ENCODE results near the gene TEX9. TPM values are rescaled to one million over a fixed set of nuclear protein-coding genes. Genes with fewer than 3 reads are reported as not detected.
A peak's percentile ranks its signal among the peaks of the same experiment; 100 is the strongest.

The TEX9 gene
- total RNA-seq, 1 experiment from 2014 or later: 6.6 TPM

GRCh38 chr15:56440214-56440770 is 75.1 kb downstream of the TEX9 start:
- DNase-seq (ENCODE audit: extremely low read depth, low read depth): no peak

DNA sequence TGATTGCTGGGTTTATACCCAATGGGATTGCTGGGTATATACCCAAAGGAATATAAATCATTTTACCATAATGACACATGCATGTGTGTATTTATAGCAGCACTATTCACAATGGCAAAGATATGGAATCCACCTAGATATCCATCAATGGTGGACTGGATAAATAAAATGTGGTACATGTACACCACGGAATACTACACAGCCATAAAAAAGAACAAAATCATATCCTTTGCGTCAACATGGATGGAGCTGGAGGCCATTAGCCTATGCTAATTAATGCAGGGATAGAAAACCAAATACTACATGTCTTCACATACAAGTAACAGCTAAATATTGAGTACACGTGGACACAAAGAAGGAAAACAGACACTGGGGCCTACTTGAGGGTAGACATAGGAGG is 77.1 kb downstream of the TEX9 start:
- no peak for DNase-seq (ENCODE audit: extremely low read depth, low read depth)

DNA sequence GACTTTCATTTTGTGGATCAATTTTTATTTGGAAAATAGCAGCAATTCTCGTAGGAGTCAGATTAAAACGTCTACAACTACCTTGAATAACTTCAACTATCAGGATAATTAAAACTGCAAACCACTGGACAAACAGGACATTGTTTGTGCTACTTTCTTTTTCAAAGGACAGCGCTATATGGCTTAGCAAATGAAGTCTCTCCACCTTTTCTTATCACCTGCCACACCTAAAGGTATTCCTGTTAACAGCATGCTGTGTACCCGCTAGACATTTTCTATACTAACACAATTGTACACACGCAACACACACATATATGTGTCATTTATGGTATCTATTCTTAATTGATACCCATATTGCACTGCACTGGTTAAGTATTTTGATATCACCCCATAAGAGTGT is 80.5 kb downstream of the TEX9 start:
- DNase-seq (ENCODE audit: extremely low read depth, low read depth): no peak

DNA sequence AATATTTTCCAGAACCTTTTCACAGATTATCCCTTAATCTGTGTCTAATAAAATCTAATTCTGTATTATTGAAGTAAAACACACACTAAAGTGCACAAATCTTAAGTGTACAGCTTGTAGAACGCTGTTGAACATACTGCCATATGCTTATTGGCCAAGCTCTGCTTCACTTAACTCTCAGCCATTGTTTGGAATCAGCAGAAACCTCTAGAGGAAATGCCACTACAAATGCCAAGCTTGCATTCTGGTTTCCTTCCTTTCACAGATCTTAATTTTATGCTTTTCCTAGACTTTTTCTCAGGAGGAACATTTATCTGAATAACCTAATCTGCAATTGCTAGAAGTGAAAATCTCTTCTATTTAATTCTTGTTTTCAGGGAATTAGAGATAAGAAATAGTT is 89.6 kb downstream of the TEX9 start:
- no peak for DNase-seq (ENCODE audit: extremely low read depth, low read depth)

GRCh38 chr15:56456229-56456628 is 91.0 kb downstream of the TEX9 start:
- DNase-seq (ENCODE audit: extremely low read depth, low read depth): no peak

DNA sequence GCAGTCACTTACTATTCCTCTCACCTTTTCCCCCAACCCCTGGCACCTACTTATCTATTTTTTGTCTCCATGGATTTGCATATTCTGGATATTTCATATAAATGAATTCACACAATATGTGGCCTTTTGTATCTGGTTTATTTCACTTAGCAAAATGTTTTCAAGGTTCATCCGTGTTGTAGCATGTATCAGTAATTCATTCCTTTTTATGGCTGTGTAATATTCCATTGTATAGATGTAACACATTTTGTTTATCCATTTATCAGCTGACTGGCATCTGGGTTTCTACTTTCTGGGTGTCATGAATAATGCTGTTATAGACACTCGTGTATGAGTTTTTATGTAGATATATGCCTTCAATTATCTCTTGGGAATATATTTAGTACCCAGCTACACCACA is 93.9 kb downstream of the TEX9 start:
- no peak for DNase-seq (ENCODE audit: extremely low read depth, low read depth)

GRCh38 chr15:56460071-56460470 is 94.8 kb downstream of the TEX9 start:
- no peak for DNase-seq (ENCODE audit: extremely low read depth, low read depth)

GRCh38 chr15:56460947-56461346 is 95.7 kb downstream of the TEX9 start:
- no peak for DNase-seq (ENCODE audit: extremely low read depth, low read depth)

DNA sequence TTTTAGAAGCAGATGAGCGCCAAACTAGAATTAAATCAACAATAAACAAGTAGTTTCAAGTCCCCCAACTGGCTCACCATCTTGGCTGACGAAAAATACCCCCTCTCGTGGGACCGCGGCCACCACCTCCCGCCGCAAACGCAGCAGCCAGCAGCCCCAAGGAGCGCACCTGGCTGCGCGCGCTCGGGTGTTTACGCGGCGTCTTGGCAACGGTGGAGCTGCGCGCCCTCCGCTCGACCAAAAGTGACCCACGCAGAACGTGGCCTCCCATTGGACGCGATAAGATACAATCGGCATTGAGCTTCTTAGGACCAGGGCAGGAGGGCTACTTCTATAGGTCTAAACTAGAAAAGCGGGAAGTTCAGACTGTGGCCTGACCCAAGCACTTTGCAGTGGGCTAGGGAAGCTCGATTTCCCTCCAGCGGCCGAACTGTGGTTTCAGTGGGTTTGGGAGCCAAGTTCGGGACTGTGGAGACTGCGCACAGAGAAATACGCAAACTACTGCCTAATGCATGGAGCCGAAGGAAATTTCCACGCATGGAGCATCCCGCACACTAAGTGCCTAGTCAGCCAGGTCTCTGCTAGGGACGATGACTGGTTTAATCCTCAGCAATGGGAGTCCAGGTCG is 99.8 kb downstream of the TEX9 start, which contains the start of gene MNS1:
Gene MNS1 (minus strand): TSS at position 245 of the 628 bp plus-strand sequence. CDS start 165 bp downstream, at position 80.
- peak; percentile 93 for DNase-seq (ENCODE audit: extremely low read depth, low read depth)

DNA sequence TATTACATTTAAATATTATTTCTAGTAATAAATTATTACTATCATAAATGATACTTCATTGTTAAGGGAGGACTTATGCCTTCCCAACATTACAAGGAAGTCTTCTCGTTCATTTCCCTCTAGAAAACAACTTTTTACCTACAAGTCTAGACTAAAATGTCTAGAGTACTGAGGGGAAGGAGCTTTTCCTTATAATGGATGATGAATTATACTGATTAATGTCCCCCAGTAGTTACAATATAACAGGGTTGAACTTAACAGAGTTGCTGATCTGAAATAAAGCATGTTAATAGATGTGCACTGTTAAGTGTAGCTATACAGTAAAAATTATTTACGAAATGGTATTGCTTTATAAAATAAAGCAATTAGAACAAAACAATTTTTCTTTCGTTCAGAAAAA is 102.4 kb downstream of the TEX9 start:
- DNase-seq (ENCODE audit: extremely low read depth, low read depth): no peak

DNA sequence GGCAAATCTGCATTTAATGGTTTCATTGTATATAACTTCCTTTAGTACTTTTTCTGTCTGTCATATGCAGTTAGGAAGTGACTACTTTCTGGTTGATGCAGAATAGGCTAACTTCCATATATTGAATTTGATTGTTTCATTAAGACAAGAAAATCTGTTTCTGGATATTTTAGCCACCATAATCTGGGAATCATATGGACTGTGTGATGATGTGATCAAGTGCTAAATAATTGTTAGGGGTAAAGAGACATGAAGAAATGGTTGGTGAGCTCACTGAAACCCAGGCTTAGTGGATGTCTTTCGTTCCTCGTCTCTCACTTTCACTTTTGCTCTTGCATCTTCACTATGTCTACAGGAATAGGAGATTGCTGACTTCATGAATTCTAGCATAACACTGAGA is 103.2 kb downstream of the TEX9 start:
- DNase-seq (ENCODE audit: extremely low read depth, low read depth): no peak

DNA sequence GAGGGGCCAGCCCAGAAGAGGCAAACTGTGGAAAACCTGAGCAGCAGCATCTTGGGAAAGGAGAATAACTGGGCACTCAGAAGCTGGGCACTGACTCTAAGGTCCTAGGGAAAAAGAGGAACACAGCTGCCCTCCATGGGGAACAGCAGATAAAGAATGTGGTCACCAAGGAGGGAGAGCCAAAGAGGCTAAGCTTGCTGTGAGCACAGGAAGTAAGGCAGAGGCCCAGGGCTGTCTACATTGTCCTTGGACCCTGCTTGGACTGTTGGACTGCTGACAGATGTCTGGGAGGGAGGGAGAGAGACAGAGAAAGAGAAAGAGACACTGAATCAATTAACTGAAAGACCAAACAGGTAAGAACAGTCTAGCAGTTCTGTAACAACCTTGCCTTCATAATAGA is 104.3 kb downstream of the TEX9 start:
- no peak for DNase-seq (ENCODE audit: extremely low read depth, low read depth)

DNA sequence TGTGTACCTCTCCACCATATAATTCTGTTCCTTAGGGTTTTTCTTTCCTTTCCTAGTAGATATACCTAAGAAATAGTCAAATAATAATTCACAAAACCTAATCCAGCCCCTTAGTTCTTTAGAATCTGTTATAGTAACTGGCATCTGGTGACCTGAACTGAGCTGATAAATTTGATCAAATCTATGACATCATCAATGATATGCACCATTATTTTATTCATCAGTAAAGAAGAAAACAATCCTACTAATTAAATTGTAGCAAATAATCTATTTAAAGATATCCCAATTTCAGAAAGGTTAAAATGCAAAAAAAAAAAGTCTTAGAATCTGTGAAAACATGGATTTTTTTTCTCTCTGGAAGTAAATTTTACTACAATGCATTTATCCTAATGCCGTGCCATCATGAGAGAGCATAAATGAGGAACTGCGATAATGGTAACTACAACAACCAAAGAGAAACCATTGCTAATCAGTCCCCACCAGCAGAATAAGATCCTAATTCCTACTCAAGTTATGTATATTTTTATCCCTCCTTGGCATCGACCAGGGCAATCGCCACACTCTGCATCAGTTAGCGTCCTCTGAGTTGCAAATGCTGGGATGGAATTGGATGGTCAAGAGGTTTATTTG is 106.3 kb downstream of the TEX9 start:
- no peak for DNase-seq (ENCODE audit: extremely low read depth, low read depth)

- DNase-seq (ENCODE audit: extremely low read depth, low read depth): no peak
Measured at GRCh38 chr15:56472278-56472677, 107.1 kb downstream of the TEX9 start.

DNA sequence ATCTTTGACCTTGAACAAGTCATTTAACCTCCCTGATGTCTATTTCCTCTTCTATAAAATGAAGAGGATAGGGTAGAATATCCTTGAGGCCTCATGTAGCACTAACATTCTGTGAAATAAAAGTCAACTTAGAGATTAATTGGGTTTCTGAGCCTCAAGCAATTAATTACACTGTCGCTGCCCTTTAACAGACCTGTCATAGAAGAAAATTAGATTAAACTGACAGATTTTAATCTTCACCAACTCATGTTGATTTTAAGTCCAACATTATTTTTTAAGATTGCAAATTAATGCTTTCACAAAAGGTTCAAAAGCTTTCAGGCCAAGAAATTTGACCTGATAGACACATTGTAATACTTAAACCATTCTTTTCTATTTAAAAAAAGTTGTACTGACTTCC is 107.8 kb downstream of the TEX9 start:
- no peak for DNase-seq (ENCODE audit: extremely low read depth, low read depth)

DNA sequence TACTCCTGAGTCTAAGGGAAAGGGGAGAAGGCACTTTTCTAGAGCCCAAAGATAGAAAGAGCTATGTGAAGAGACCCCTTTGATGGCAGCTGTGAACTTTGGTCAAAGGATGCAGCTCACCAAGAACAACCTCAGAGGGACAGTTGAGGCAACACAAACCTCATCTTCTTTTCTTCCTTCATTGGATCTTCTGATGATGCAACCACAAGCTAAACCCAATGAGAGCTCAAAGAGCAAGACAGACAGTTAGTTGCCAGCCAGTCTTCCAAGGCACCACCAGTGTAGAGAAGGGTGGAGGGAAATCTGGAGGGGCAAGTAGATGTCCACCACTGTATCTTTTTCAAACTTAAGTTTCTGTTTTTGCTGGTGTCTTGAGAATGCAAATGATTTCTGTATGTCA is 110.1 kb downstream of the TEX9 start:
- no peak for DNase-seq (ENCODE audit: extremely low read depth, low read depth)

Other genes starting within 250 kb of the TEX9 start
- gene RFX7, start 121.5 kb upstream of the TEX9 start, total RNA-seq (2014; rRNA removed; shearing (Covaris generic)): 5.7 and 6.4 TPM in 2 replicates
- 0.55 and 1.7 TPM in 2 replicates for gene MNS1, start 99.7 kb downstream of the TEX9 start, total RNA-seq (2014; rRNA removed; shearing (Covaris generic))

Data from NCI-H460 (cell line).